ENCODE results near the gene OPN4.

GRCh38 chr10:86686972-86687371, 32.6 kb downstream of the OPN4 start:
- no peak for TF ChIP-seq CTCF (CRISPR knock-in tag; IDR thresholded peaks at IDR 0.05)
- no peak for TF ChIP-seq POLR2A (IDR thresholded peaks at IDR 0.05; ENCODE audit: insufficient read depth in 1 of 2, low read depth in 2 of 2, low read length in 2 of 2)
- TF ChIP-seq MAZ (IDR thresholded peaks at IDR 0.05; ENCODE audit: borderline replicate concordance, low read depth, low read length) = no peak
- TF ChIP-seq MAZ (CRISPR knock-in tag; IDR thresholded peaks at IDR 0.05; ENCODE audit: low read depth) = no peak
- TF ChIP-seq ZBTB21 (CRISPR knock-in tag; IDR thresholded peaks at IDR 0.05) = no peak
- no peak for TF ChIP-seq BORCS8-MEF2B (CRISPR knock-in tag; IDR thresholded peaks at IDR 0.05)
- no peak for TF ChIP-seq BCL3 (CRISPR knock-in tag; IDR thresholded peaks at IDR 0.05)
- no peak for TF ChIP-seq SPEN (CRISPR knock-in tag; IDR thresholded peaks at IDR 0.05; ENCODE audit: low read depth)
- no peak for TF ChIP-seq CHD2 (IDR thresholded peaks at IDR 0.05; ENCODE audit: low read depth, low read length)
- TF ChIP-seq ZC3H4 (CRISPR knock-in tag; IDR thresholded peaks at IDR 0.05; ENCODE audit: borderline replicate concordance) = no peak
